GM18502 (cell line): ENCODE results near the gene KRTAP5-2.
"Not testable (repeated sequence)": the region's sequence is repeated elsewhere in the genome, so short reads cannot be mapped to it uniquely, and the experiment has no call there.

Source experiments
- ATAC-seq: cut with Tn5 transposase; IDR thresholded peaks from one replicate; pipeline ENCODE4 v1.9.1; 2021; ENCODE audit warnings: mild to moderate bottlenecking; ENCODE audit not compliant: unreplicated experiment, poor library complexity

The KRTAP5-2 gene

DNA sequence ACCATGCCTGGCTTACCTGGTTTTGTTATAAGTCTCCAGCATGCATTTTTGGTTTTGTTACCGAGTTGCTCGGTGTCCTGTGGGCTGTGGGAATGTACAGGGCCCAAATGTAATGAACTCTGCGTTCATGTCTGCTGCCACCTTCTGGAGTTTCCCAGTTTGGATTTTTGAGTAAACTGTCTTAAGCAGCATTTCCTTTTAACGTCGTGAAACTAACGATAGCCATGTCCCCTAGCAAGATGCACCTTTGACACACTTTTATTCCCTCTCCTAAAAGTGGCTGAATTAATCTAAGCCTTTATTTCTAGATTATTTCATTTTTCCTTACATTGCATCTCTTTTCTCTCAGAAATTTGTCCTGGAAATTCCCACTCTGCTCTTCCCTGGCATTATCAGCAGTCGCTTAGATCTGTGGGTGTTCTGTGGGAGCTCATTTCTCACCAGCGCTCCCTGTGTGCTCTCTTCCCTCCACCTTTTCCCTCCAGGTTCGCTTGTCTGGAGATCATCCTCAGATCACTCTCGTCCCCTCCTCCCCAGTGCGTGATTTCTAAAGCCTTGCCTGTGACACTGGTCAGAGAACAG lies 2.0 kb downstream of the KRTAP5-2 start:
- not testable (repeated sequence) for ATAC-seq

DNA sequence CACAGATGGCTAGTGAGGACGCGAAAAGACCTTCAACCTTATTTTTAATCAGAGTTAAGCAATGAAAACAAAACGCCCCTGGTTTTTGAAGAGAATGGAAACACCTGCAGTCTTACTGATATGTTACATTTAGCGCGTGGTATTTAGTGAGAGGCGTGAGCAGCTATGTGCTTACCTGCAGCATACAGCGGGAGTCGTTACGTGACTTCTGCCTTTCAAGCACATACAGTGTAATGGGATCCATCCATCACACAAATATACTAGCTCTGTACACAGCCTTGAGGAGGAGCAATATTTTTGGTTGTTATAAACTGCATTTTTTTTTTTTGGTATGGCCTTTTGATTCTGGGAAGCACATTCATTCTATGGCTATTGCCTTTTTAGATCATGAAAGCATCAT lies 5.5 kb downstream of the KRTAP5-2 start:
- ATAC-seq: no peak

DNA sequence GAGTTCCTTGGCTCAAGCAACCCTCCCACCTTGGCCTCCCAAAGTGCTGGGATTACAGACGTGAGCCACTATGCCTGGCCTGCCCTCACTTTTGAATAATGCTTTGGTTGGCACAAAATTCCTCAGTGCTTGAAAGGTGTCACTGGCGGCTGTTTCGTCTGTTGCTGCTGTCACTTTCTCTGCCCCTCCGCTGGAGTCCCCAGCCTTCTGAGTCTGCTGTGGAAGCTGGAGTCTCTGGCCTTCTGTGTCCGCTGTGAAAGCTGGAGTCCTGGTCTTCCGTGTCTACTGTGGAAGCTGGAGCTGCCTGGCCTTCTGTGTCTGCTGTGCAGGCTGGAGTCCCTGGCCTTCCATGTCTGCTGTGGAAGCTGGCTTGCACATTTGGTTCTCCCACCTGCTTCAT lies 8.1 kb downstream of the KRTAP5-2 start:
- no peak for ATAC-seq

DNA sequence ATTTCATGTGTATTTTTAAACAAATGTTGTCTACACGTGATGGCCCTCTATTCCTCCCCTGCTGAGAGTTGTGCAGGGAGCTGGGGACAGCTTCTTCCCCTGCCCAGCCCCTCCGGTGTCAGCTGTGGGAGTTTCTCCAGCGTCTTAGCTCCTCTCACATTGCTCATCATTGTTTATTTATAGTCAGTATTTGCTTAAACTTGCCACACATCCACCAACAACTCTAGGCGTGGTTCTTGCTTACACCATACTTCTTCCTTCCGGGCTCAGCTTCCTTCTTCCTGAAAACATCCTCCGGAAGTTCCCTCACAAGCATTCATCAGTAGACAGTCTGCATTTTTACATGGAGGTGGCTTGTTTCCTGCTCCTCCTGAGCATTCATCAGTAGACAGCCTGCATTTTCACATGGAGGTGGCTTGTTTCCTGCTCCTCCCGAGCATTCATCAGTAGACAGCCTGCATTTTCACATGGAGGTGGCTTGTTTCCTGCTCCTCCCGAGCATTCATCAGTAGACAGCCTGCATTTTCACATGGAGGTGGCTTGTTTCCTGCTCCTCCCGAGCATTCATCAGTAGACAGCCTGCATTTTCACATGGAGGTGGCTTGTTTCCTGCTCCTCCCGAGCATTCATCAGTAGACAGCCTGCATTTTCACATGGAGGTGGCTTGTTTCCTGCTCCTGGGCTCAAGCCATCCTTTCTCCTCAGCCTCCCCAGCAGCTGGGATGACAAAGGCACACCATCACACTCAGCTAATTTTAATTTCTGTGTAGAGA lies 8.7 kb downstream of the KRTAP5-2 start:
- ATAC-seq: not testable (repeated sequence)

GRCh38 chr11:1586699-1587098 lies 11.4 kb downstream of the KRTAP5-2 start:
- ATAC-seq: no peak

GRCh38 chr11:1584661-1585370 lies 13.3 kb downstream of the KRTAP5-2 start, which contains the start of gene KRTAP5-1:
KRTAP5-1 (minus strand) TSS chr11:1585283; CDS start chr11:1585249, 34 bp downstream.
- not testable (repeated sequence) for ATAC-seq

DNA sequence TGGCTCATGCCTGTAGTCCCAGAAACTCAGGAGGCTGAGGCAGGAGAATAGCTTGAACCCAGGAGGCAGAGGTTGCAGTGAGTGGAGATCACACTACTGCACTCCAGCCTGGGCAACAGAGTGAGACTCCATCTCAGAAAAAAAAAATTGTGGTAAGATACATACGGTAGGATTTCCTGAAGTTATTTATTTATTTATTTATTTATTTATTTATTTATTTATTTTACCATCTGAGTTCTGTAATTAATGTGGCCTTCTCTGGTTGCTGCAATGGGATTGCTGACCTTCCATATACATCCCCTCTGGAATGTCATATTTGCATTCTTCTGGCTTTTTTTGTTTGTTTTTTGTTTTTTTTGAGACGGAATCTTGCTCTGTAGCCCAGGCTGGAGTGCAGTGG lies 15.2 kb downstream of the KRTAP5-2 start:
- not testable (repeated sequence) for ATAC-seq

DNA sequence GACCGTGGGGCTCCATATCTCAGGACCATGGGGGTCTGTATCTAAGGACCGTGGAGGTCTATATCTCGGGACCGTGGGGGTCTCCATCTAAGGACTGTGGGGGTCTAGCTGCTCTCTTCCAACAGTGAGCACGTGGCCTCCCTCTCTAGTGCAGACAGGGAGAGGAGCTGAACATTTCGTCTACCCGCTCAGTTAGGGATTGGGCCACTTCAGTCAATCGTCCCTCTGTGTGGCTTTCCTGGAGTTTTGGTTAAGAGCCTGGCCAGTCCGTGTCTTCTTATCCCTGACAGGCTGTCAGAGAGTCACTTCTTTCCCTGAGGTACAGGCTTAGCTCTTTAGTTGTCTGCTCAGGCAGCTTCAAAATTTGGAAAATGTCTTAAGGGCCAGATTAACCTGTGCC lies 16.1 kb downstream of the KRTAP5-2 start:
- no peak for ATAC-seq

- ATAC-seq: no peak
These were observed 21.3 kb downstream of the KRTAP5-2 start for GRCh38 chr11:1576825-1577224.

GRCh38 chr11:1575756-1576155 lies 22.3 kb downstream of the KRTAP5-2 start:
- not testable (repeated sequence) for ATAC-seq

DNA sequence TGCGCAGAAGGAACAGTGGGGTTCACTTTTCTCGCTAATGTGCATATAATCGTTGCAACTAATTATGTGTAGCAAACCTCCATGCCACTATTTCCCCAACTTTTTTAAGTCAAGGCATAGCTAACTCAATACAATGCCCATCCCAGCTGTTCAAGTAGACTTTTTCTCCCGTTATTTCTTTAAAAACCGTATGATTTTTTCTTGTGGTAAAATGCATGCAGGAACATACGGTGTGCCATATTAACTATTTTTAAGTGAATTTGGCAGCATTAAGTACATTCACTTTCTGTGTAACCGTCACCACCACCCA lies 23.2 kb downstream of the KRTAP5-2 start:
- ATAC-seq: no peak

- no peak for ATAC-seq
These were observed 23.7 kb downstream of the KRTAP5-2 start for GRCh38 chr11:1574238-1574932.

- no peak for ATAC-seq
These were observed 24.2 kb downstream of the KRTAP5-2 start for GRCh38 chr11:1573903-1574237.

DNA sequence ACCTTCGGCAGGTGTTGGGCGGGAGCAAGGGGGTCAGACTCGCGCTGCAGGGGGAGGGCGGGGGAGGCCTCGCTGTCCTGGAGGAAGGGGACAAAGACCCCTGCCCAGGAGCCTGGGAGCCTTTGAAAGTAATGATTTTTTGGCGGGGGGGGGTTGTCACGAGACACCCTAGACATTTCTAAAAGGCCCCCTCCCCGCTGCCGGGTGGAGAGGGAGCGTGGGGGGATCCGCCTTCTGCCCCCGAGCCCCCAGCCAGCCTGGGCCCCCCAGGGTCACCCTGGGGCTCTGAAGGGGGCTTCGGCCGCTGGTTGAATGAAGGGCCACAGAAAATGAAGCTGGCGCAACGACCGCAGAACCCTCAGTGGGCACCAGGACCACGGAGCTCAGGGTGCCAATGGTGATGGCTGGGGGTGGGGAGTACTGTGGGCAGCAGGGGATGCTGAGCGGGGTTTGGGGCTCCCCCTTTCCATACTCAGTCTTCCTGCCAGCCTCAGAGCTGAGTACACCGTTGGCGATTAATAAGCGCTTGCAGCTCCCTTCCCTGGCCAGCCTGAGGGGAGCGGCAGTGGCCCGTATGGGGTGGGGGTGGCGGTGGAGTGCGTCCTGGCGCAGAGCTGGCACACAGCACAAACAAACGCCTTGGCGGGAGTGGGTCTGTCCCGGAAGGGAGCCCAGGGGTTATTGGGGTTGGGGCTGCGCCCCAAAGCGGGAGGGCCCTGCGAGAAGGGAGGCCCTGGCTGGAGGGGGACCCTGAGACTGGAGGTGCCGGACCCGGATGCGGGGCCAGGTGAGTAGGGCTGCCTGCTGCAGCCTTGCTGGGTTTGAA lies 24.8 kb downstream of the KRTAP5-2 start:
- no peak for ATAC-seq

DNA sequence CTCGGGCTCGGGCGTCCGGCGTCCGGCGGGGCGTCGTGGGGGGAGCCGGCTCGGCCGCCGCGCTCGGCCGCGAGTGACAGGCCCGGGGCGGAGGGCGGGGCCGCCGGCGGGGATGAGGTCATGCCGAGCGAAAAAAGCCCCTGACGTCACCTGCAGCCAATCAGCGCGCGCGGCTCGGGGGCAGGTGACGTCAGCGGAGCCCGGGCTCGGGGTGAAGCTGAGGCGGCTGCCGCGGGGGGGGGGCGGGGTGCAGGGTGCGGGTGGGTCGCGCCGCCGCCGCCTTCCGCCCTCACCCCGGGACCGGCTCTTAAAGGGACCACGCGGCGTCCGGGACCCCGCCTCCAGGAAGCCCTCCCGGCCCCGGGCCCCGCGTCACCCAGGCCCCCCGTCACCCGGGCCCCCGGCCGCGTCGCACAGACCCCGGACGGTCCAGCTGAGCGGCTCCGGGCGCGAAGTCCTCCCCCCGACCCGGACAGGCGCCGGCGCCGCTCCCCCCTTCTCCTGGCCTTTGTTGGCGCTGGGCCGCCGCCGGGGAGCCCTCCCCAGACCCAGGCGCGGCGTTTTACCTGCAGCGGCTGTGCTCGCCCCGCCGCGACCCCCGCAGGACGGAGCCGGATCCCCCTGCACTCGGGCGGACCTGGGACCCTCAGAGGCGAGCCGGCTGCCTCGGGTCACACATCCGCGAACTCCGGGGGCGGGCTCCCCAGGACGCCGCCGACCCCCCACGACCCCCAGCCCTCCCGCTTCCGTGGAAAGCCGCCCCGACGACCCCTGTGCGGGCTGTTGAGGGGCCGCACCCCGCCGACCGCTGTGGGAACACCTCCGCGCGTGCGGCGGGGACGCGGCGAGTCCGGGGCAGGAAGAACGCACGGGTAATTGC lies 25.7 kb downstream of the KRTAP5-2 start, which contains the start of gene DUSP8:
Gene DUSP8, minus strand, starts transcription at position 75 of the 880 bp plus-strand sequence. CDS start 6,445 bp downstream, outside the sequence.
- peak; percentile 70 for ATAC-seq

GRCh38 chr11:1571760-1572196 lies 26.3 kb downstream of the KRTAP5-2 start:
- ATAC-seq: no peak

GRCh38 chr11:1570896-1571759 lies 27.0 kb downstream of the KRTAP5-2 start:
- no peak for ATAC-seq

DNA sequence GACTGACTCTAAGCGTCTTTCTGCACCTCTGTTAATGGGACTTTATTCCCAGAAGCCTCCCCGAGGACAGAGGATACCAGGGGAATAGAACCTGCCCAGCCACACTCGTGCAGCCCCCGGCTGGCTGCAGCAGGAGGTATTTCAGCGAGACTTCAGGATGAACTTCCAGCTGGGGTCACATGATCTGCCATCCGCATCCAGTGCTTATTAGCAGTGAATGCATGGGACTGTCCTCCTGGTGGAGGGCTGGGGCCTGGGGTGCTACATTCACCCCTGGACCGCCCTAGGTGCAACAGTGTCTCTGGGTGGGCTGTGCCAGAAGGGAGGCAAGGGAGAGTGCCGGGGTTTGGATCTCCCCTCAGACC lies 27.6 kb downstream of the KRTAP5-2 start:
- no peak for ATAC-seq
